VCaP (cell line): Measurements from ENCODE around the gene MRAP2.

Experiments
- H3K27ac ChIP-seq: fragments of 450-650 bp; 2 replicates; pipeline ENCODE4 v1.5.1; 2017
- CTCF ChIP-seq: fragments of 450-650 bp; conservative IDR thresholded peaks from 2 replicates; pipeline ENCODE4 v1.5.1; 2017; ENCODE audit warnings: mild to moderate bottlenecking, moderate library complexity

MRAP2 gene

DNA sequence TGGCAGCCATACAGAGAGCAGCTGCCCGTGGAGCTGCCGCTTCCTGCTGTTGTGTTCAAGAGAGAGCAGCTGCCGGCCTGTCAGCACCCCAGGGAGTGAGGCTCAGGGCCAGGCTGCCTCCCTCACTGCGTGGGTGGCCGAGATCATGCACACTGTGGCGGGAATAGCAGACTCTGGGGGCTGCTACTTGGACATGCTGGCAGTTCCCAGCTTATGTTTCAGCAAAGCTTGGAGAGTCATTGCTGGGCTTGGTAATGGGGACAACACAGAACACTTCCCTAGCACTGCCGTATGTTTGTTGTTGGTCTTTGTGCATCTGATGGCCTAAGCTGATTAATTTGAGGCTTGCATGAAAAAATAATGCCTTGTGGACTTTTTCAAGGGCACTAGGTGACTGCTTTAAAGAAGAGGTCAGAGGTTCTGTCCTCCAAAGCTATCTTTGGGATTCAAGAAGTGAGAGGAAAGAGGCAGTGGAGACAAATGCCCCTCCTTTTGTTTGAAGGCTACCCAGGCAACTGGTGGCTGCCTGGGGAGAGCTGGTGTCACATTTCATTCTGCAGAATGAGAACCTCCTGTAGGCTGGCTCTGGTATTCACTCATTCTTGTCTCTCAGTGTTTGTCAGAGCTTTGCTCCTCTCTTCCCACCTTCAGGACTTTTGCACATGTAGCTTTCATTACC is 18.8 kb downstream of the MRAP2 start:
- TF ChIP-seq CTCF = no peak
- H3K27ac ChIP-seq = no peak overlapping the region

DNA sequence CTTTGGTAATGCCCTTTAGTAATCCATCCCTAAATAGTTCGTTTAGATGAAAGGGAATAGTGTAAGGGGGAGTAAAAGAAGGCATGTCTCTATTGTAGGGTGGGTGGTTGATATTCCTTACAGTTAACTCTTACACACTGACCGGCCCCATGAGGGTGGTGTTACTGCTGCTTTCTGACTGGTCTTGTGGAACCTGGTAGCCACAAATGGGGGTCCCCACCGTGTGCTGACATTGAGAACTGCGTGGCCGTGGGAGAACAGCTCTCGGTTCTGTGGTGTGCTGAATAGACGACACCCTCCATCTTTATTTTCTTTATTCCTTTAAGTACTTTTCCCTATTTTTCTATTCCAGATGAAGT is 19.3 kb downstream of the MRAP2 start:
- no peak overlapping the region for H3K27ac ChIP-seq
- no peak for TF ChIP-seq CTCF

DNA sequence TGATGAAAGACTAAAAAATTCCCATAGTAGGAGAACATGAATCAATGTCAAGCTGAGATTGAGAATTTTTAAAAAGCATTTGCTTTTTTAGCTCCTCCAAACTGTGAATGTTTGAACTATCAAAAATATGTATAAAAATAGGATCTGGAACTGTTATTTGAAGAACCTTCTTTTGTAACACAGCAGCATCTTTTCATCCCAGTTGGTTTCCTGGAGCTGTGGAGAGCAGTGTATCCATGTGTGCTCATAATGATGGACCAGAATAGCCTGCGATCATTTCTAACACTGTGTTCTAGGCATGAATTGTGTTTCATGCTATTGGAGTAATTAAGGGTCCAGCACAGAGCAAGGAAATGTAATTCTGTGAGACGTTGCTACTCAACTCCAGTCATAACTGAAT is 22.1 kb downstream of the MRAP2 start:
- no peak for TF ChIP-seq CTCF
- H3K27ac ChIP-seq = no peak overlapping the region

DNA sequence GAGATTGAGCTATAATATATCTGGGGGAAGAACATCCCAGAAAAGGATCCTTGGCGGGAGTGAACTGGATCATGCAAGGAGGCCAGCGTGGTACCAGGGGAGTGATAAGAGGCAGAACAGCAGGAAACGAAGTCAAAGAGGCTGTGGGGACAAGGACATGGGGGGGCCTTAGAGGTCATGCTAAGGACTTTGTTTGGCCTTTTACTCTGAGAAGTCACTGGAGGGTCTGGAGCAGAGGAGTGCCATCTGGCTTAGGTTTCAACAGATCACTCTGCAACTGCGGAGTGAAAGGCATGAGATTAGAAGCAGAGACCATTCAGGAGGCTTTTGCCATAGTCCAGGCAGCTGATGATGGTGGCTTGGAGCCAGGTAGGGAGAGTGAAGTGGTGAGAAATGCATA is 24.3 kb downstream of the MRAP2 start:
- TF ChIP-seq CTCF = no peak

DNA sequence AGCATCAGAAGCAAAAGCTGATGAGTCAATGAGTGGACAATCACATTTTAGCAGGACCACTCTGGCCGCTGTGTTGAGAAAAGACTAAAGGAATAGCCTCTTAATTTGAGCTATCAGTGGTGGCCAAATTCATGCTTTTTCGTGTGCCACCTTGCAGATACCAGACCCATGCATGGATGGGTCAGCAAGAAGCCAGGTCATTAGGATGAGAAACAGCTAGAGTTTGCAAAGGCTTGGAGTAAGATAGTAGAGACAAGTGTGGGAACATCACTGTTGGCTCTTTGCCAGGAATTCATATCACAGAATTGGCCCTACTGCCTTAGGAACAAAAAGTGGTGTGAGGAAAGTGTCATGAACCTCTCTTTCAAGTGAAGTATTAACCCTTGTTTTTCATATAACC is 25.5 kb downstream of the MRAP2 start:
- TF ChIP-seq CTCF = no peak
- H3K27ac ChIP-seq = no peak overlapping the region

More for the DNA sequence above, 24.3 kb downstream of the MRAP2 start:
- no peak overlapping the region for H3K27ac ChIP-seq

DNA sequence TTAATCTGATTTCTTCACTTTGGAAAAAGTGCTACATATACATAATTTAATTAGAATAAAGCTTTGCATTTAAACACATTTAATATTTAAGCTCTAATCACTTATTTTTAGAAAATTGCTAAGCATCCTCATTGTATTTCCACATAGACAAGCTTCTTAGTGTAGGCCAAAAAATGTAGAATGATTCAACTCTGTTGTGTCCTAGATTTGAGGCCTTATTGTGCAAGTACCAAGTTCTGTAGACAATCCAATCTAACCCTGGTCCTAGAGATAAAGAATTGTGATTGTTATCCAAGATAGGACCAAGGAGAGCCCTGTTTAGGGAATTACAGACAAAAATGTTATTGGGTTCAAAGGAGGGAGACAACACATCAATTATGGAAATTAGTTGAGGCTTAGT is 27.6 kb downstream of the MRAP2 start:
- TF ChIP-seq CTCF = no peak
- H3K27ac ChIP-seq = no peak overlapping the region

DNA sequence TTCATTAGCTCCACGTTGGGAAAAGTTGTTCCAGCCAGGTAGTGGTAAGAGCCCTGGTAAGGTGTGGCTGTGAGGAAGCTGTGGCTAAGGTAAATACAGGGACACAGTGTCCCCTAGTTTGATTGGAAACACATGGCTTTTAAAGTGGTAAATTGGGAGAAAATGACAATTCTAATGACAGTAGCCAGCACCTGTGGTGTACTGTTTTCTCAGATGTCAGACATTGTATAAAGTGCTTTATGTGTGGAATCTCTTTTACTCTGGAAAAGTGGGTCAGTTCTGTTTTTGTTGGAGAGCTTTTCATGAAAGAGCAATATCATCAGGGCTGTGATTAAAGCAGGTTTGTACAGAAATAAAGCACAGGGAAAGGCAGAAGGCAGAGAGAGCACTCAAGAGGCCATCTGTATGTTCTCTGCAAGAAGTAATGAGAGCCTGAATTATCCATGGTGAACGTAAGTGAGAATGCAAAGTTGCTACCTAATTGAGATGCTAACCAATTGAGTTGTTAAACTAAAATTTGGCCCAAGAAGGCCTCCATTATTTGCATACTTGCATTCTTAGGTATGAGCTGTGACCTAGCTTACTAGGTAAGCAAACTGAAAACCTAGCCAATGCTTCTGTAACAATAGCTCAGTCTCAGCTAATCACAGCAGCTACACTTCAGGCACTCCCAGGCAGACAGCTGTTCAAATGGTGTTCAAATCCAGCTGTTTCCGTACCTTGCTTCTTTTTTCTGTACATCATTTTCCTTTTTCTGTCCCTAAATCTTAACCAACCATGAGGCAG is 28.2 kb downstream of the MRAP2 start:
- H3K27ac ChIP-seq = no peak overlapping the region
- no peak for TF ChIP-seq CTCF
